Chondrocyte (in vitro differentiated cells): ENCODE results near the gene RPL18. TPM values are rescaled to one million over a fixed set of nuclear protein-coding genes. Genes with fewer than 3 reads are reported as not detected.
A peak's percentile ranks its signal among the peaks of the same experiment; 100 is the strongest.

Source experiments
- DNase-seq: peaks from one replicate; pipeline ENCODE4 v3.0.0; 2021; ENCODE audit warnings: mixed read lengths, low spot score
- H3K27ac Mint-ChIP-seq: one replicate; pipeline ENCODE4 v1.8.0; 2021; ENCODE audit warnings: mild to moderate bottlenecking, moderate library complexity, mixed read lengths; ENCODE audit not compliant: unreplicated experiment
- H3K27me3 Mint-ChIP-seq: 2 replicates; pipeline ENCODE4 v1.8.0; 2021; ENCODE audit warnings: low read depth, mixed read lengths
- H3K36me3 Mint-ChIP-seq: 2 replicates; pipeline ENCODE4 v1.8.0; 2021; ENCODE audit warnings: low read depth, mixed read lengths
- H3K4me1 Mint-ChIP-seq: 2 replicates; pipeline ENCODE4 v1.8.0; 2021; ENCODE audit warnings: low read depth, mild to moderate bottlenecking, mixed read lengths
- H3K4me3 Mint-ChIP-seq: one replicate; pipeline ENCODE4 v1.8.0; 2021; ENCODE audit warnings: mild to moderate bottlenecking, moderate library complexity, mixed read lengths; ENCODE audit not compliant: unreplicated experiment
- H3K9me3 Mint-ChIP-seq: 2 replicates; pipeline ENCODE4 v1.8.0; 2021; ENCODE audit warnings: low read depth, mixed read lengths
- CTCF ChIP-seq: fragments of 200-600 bp; sonication (generic); IDR thresholded peaks from 2 replicates; pipeline ENCODE4 v1.5.0; 2021; ENCODE audit warnings: antibody characterized with exemption, mild to moderate bottlenecking, moderate library complexity
- total RNA-seq: library from RNA; stranded (reverse); gene quantifications from 3 replicates; pipeline ENCODE4 v1.2.1, GENCODE V29; 2021

Gene RPL18
- total RNA-seq, 1 donor from 2014 or later, result 753 TPM

GRCh38 chr19:48623556-48624066, 4.6 kb upstream of the RPL18 start:
- Mint-ChIP-seq H3K4me3 (peak overlapping the region; percentile 85), H3K27me3 (no peaks in the 10 kb centered on the region), H3K4me1 (peaks cover 39% of the 10 kb centered on the region), H3K9me3 (no peaks in the 10 kb centered on the region), H3K36me3 (peaks cover 4% of the 10 kb centered on the region), H3K27ac (peak overlapping the region; percentile 99)
- DNase-seq, result no peak
- no peak for TF ChIP-seq CTCF

GRCh38 chr19:48619692-48620585, 961 bp upstream of the RPL18 start:
- Mint-ChIP-seq H3K4me3 (peak overlapping the region; percentile 93), H3K9me3 (no peaks in the 10 kb centered on the region), H3K27ac (peak overlapping the region; percentile 97), H3K4me1 (peaks cover 58% of the 10 kb centered on the region), H3K36me3 (peaks cover 18% of the 10 kb centered on the region), H3K27me3 (no peaks in the 10 kb centered on the region)
- DNase-seq, result no peak
- TF ChIP-seq CTCF, result no peak

GRCh38 chr19:48618278-48618915, 581 bp downstream of the RPL18 start:
- Mint-ChIP-seq H3K9me3 (no peaks in the 10 kb centered on the region), H3K27ac (peak overlapping the region; percentile 97), H3K36me3 (peaks cover 17% of the 10 kb centered on the region), H3K4me3 (peak overlapping the region; percentile 93), H3K4me1 (peaks cover 45% of the 10 kb centered on the region), H3K27me3 (no peaks in the 10 kb centered on the region)
- DNase-seq, result no peak
- no peak for TF ChIP-seq CTCF

- DNase-seq, result no peak
- Mint-ChIP-seq H3K36me3 (peaks cover 15% of the 10 kb centered on the region), H3K4me1 (peaks cover 39% of the 10 kb centered on the region), H3K27me3 (no peaks in the 10 kb centered on the region), H3K4me3 (peak overlapping the region; percentile 93), H3K9me3 (no peaks in the 10 kb centered on the region), H3K27ac (peak overlapping the region; percentile 65)
- TF ChIP-seq CTCF, result no peak
Measured at GRCh38 chr19:48617146-48617937, 1.6 kb downstream of the RPL18 start.
